WTC11 (cell line): Measurements from ENCODE around the gene AP1G2. TPM values are rescaled to one million over a fixed set of nuclear protein-coding genes. Genes with fewer than 3 reads are reported as not detected.

Experiments
- ATAC-seq: fragments of 200-7000 bp; cut with Tn5 transposase; 2 replicates; pipeline ENCODE4 v1.10.0; 2021; ENCODE audit warnings: mild to moderate bottlenecking, moderate library complexity
- CTCF ChIA-PET: fragments of 300-600 bp; sonication (Branson Sonifier 250); formaldehyde crosslinking; loops from one replicate; lab custom pipeline; 2021; ENCODE audit warnings: antibody characterized with exemption; lab: Charles Lee
- POLR2A ChIA-PET: fragments of 350-600 bp; sonication (Branson Sonifier 250); formaldehyde crosslinking; loops from one replicate; lab custom pipeline; 2021; ENCODE audit warnings: antibody characterized with exemption; lab: Charles Lee
- DNase-seq: peaks from one replicate; pipeline ENCODE4 v3.0.0; 2021; ENCODE audit warnings: low spot score
- H3K27ac Mint-ChIP-seq: 2 replicates; pipeline ENCODE4 v1.8.0; 2021; ENCODE audit warnings: mixed read lengths
- H3K27me3 Mint-ChIP-seq: 2 replicates; pipeline ENCODE4 v1.8.0; 2021; ENCODE audit warnings: low read depth, mild to moderate bottlenecking, moderate library complexity, mixed read lengths
- H3K36me3 Mint-ChIP-seq: 2 replicates; pipeline ENCODE4 v1.8.0; 2021; ENCODE audit warnings: mixed read lengths
- H3K4me1 Mint-ChIP-seq: 2 replicates; pipeline ENCODE4 v1.8.0; 2022; ENCODE audit warnings: mixed read lengths
- H3K4me3 Mint-ChIP-seq: 2 replicates; pipeline ENCODE4 v1.8.0; 2021; ENCODE audit warnings: mild to moderate bottlenecking, moderate library complexity, mixed read lengths
- H3K9me3 Mint-ChIP-seq: 2 replicates; pipeline ENCODE4 v1.8.0; 2021; ENCODE audit warnings: mixed read lengths
- AFF4 ChIP-seq: sonication (generic); formaldehyde crosslinking; IDR thresholded peaks from 2 replicates; pipeline ENCODE4 v1.8.1; 2023; ENCODE audit warnings: mild to moderate bottlenecking, missing genetic modification reagents, borderline replicate concordance
- ATF6 ChIP-seq: sonication (generic); formaldehyde crosslinking; IDR thresholded peaks from 2 replicates; pipeline ENCODE4 v1.8.1; 2023; ENCODE audit warnings: mild to moderate bottlenecking, missing genetic modification reagents
- EMX1 ChIP-seq: fragments of 250-450 bp; sonication (Bioruptor Pico); IDR thresholded peaks from 2 replicates; pipeline ENCODE4 v1.8.0; 2021; ENCODE audit warnings: mild to moderate bottlenecking
- ESRRA ChIP-seq: sonication (generic); formaldehyde crosslinking; IDR thresholded peaks from 2 replicates; pipeline ENCODE4 v1.8.1; 2022; ENCODE audit warnings: mild to moderate bottlenecking, missing genetic modification reagents, borderline replicate concordance
- GABPB1 ChIP-seq: sonication (generic); formaldehyde crosslinking; IDR thresholded peaks from 2 replicates; pipeline ENCODE4 v1.8.1; 2023; ENCODE audit warnings: mild to moderate bottlenecking, missing genetic modification reagents
- JAZF1 ChIP-seq: fragments of 250-450 bp; sonication (Bioruptor Pico); IDR thresholded peaks from 2 replicates; pipeline ENCODE4 v1.9.0; 2021; ENCODE audit warnings: moderate library complexity, mild to moderate bottlenecking, inconsistent platforms
- JUN ChIP-seq: sonication (generic); formaldehyde crosslinking; IDR thresholded peaks from 2 replicates; pipeline ENCODE4 v1.8.0; 2023; ENCODE audit warnings: mild to moderate bottlenecking, missing genetic modification reagents
- MAX ChIP-seq: sonication (generic); formaldehyde crosslinking; IDR thresholded peaks from 2 replicates; pipeline ENCODE4 v1.8.0; 2022; ENCODE audit warnings: mild to moderate bottlenecking, missing genetic modification reagents
- MXD4 ChIP-seq: fragments of 250-450 bp; sonication (Bioruptor Pico); IDR thresholded peaks from 2 replicates; pipeline ENCODE4 v1.8.0; 2021; ENCODE audit warnings: mild to moderate bottlenecking, moderate library complexity, borderline replicate concordance
- MYBL2 ChIP-seq: sonication (generic); formaldehyde crosslinking; IDR thresholded peaks from 2 replicates; pipeline ENCODE4 v1.8.1; 2023; ENCODE audit warnings: mild to moderate bottlenecking, moderate library complexity, missing genetic modification reagents
- NFE2L1 ChIP-seq: sonication (generic); formaldehyde crosslinking; IDR thresholded peaks from 2 replicates; pipeline ENCODE4 v1.8.1; 2023; ENCODE audit warnings: missing genetic modification reagents
- NR3C1 ChIP-seq: sonication (generic); formaldehyde crosslinking; conservative IDR thresholded peaks from 2 replicates; pipeline ENCODE4 v1.8.1; 2023; ENCODE audit warnings: low read depth, mild to moderate bottlenecking, missing genetic modification reagents
- OVOL2 ChIP-seq: fragments of 250-450 bp; sonication (Bioruptor Pico); IDR thresholded peaks from 2 replicates; pipeline ENCODE4 v1.9.0; 2021; ENCODE audit warnings: mild to moderate bottlenecking, borderline replicate concordance
- SMAD3 ChIP-seq: sonication (generic); formaldehyde crosslinking; IDR thresholded peaks from 2 replicates; pipeline ENCODE4 v1.8.0; 2022; ENCODE audit warnings: missing genetic modification reagents, mild to moderate bottlenecking, borderline replicate concordance
- SMAD4 ChIP-seq: sonication (generic); formaldehyde crosslinking; IDR thresholded peaks from 2 replicates; pipeline ENCODE4 v1.8.0; 2022; ENCODE audit warnings: mild to moderate bottlenecking, missing genetic modification reagents
- ZNF219 ChIP-seq: sonication (generic); formaldehyde crosslinking; IDR thresholded peaks from 2 replicates; pipeline ENCODE4 v1.8.0; 2023; ENCODE audit warnings: missing genetic modification reagents, mild to moderate bottlenecking, borderline replicate concordance
- ZNF281 ChIP-seq: sonication (generic); formaldehyde crosslinking; IDR thresholded peaks from 2 replicates; pipeline ENCODE4 v1.8.0; 2023; ENCODE audit warnings: mild to moderate bottlenecking, missing genetic modification reagents
- ZNF317 ChIP-seq: sonication (generic); formaldehyde crosslinking; IDR thresholded peaks from 2 replicates; pipeline ENCODE4 v1.8.1; 2023; ENCODE audit warnings: low read depth, mild to moderate bottlenecking, moderate library complexity, missing genetic modification reagents, borderline replicate concordance
- total RNA-seq: library from RNA; stranded (reverse); gene quantifications from 3 replicates; pipeline ENCODE4 v1.2.3, GENCODE V29; 2021

AP1G2 gene
- total RNA-seq, 1 experiment from 2014 or later, result 122 TPM

- TF ChIP-seq ATF6 (CRISPR knock-in tag) (no peak), OVOL2 (CRISPR knock-in tag) (no peak), AFF4 (no peak), SMAD4 (no peak), MAX (CRISPR knock-in tag) (no peak), NR3C1 (no peak), SMAD3 (CRISPR knock-in tag) (no peak)
Measured at GRCh38 chr14:23615856-23616255, 48.3 kb upstream of the AP1G2 start (continued).

GRCh38 chr14:23614395-23614828, 46.8 kb upstream of the AP1G2 start:
- POLR2A ChIA-PET, result no interaction called here
- Mint-ChIP-seq H3K27me3 (peaks cover 17% of the 10 kb centered on the region), H3K9me3 (peaks cover 6% of the 10 kb centered on the region; the same call in 1 of the 2 replicates), H3K27ac (no peak overlapping the region), H3K4me3 (no peak overlapping the region), H3K36me3 (no peaks in the 10 kb centered on the region), H3K4me1 (peaks cover 8% of the 10 kb centered on the region; the same call in 1 of the 2 replicates)
- DNase-seq, result no peak
- ATAC-seq, result no peak
- CTCF ChIA-PET, result interaction anchor here (1.0 to 9.0 kb wide), 4 partner anchors 18 to 296 kb away, joined by 3 to 69 read pairs (median 10); no protein-coding TSS in a partner anchor
- TF ChIP-seq ZNF219 (CRISPR knock-in tag), result no peak
- TF ChIP-seq EMX1, result no peak
- no peak for TF ChIP-seq GABPB1 (CRISPR knock-in tag)
- TF ChIP-seq ESRRA (CRISPR knock-in tag), result no peak
- TF ChIP-seq MYBL2 (CRISPR knock-in tag), result no peak
- no peak for TF ChIP-seq JUN
- no peak for TF ChIP-seq MAX (CRISPR knock-in tag)
- TF ChIP-seq ZNF317 (CRISPR knock-in tag), result no peak
- no peak for TF ChIP-seq JAZF1 (CRISPR knock-in tag)
- no peak for TF ChIP-seq NFE2L1 (CRISPR knock-in tag)
- no peak for TF ChIP-seq ZNF281 (CRISPR knock-in tag)
- no peak for TF ChIP-seq MXD4 (CRISPR knock-in tag)
